H1 (cell line): ENCODE results near the gene SSR2. TPM values are rescaled to one million over a fixed set of nuclear protein-coding genes. Genes with fewer than 3 reads are reported as not detected.

Source experiments
- CTCF ChIA-PET: fragments of 300-600 bp; sonication (Branson Sonifier 250); formaldehyde crosslinking; loops from one replicate; lab custom pipeline; 2021; ENCODE audit not compliant: partially characterized antibody; lab: Charles Lee
- POLR2A ChIA-PET: fragments of 300-600 bp; sonication (Branson Sonifier 250); formaldehyde crosslinking; loops from one replicate; lab custom pipeline; 2021; ENCODE audit warnings: inconsistent platforms; ENCODE audit not compliant: partially characterized antibody; lab: Charles Lee
- DNase-seq, 2 experiments: peaks; one replicate each; pipeline versions ENCODE4 v3.0.0 to v3.0.0-alpha.2; 2010 to 2022; ENCODE audit warnings: low spot score in 2 of 2, low read depth in 1 of 2, mixed read lengths in 1 of 2
- FAIRE-seq: peaks from 2 replicates; lab custom pipeline; 2011; peaks lifted over from hg19 to GRCh38; lab: Jason Lieb, UNC
- H2AFZ ChIP-seq: 2 replicates; pipeline ENCODE4 v1.8.1; 2012; ENCODE audit warnings: low read length, inconsistent platforms
- H2AK5ac ChIP-seq: 2 replicates; pipeline ENCODE4 v1.6.1; 2013; ENCODE audit warnings: low read depth, low read length
- H2BK120ac ChIP-seq: replicated peaks from 2 replicates; pipeline ENCODE3; 2013; ENCODE audit warnings: low read depth, low read length, inconsistent platforms
- H2BK12ac ChIP-seq: 2 replicates; pipeline ENCODE4 v1.6.1; 2013; ENCODE audit warnings: low read depth, low read length
- H2BK15ac ChIP-seq: 2 replicates; pipeline ENCODE4 v1.6.1; 2013; ENCODE audit warnings: low read length
- H2BK20ac ChIP-seq: 2 replicates; pipeline ENCODE4 v1.6.1; 2013; ENCODE audit warnings: low read length
- H2BK5ac ChIP-seq: 2 replicates; pipeline ENCODE4 v1.6.1; 2013; ENCODE audit warnings: low read depth, low read length
- H3K14ac ChIP-seq: 2 replicates; pipeline ENCODE4 v1.6.1; 2013; ENCODE audit warnings: inconsistent platforms; ENCODE audit not compliant: insufficient read length
- H3K18ac ChIP-seq: 2 replicates; pipeline ENCODE4 v1.6.1; 2013; ENCODE audit warnings: low read length; ENCODE audit errors: extremely low read depth
- H3K23ac ChIP-seq: 2 replicates; pipeline ENCODE4 v1.6.1; 2013; ENCODE audit warnings: inconsistent platforms; ENCODE audit not compliant: insufficient read length
- H3K23me2 ChIP-seq: 2 replicates; pipeline ENCODE4 v1.6.1; 2013; ENCODE audit warnings: low read depth, low read length
- H3K27ac ChIP-seq: 2 replicates; pipeline ENCODE4 v1.6.1; 2011; ENCODE audit warnings: low read depth, low read length, inconsistent platforms
- H3K27me3 ChIP-seq, 4 experiments: replicated peaks in 1 of 4; 1 replicate in 1 of 4; 2 replicates in 3 of 4; pipeline versions ENCODE4 v1.6.1 to v1.8.1; 2011 to 2013; ENCODE audit warnings: low read length in 3 of 4, mild to moderate bottlenecking in 3 of 4, inconsistent platforms in 2 of 4, mixed read lengths in 2 of 4, moderate library complexity in 1 of 4; ENCODE audit not compliant: control insufficient read depth in 3 of 4, insufficient read depth in 3 of 4; ENCODE audit errors: extremely low read depth in 1 of 4
- H3K36me3 ChIP-seq, 4 experiments: 2 replicates each; pipeline versions ENCODE4 v1.6.1 to v1.8.1; 2011 to 2013; ENCODE audit warnings: mild to moderate bottlenecking in 4 of 4, low read length in 3 of 4, moderate library complexity in 2 of 4, control low read depth in 1 of 4, inconsistent platforms in 1 of 4; ENCODE audit not compliant: insufficient read depth in 4 of 4, control insufficient read depth in 2 of 4
- H3K4ac ChIP-seq: replicated peaks from 2 replicates; pipeline ENCODE3; 2013; ENCODE audit warnings: low read length, low read depth, mixed read lengths, inconsistent platforms; ENCODE audit not compliant: insufficient read length
- H3K4me1 ChIP-seq, 4 experiments: replicated peaks in 1 of 4; 1 replicate in 1 of 4; 2 replicates in 3 of 4; pipeline versions ENCODE4 v1.6.1 to v1.8.1; 2011 to 2013; ENCODE audit warnings: low read length in 3 of 4, inconsistent platforms in 2 of 4, mixed read lengths in 1 of 4; ENCODE audit not compliant: insufficient read depth in 4 of 4, control insufficient read depth in 3 of 4
- H3K4me2 ChIP-seq, 2 experiments: 2 replicates each; pipeline versions ENCODE4 v1.6.1 to v1.8.1; 2011 to 2013; ENCODE audit warnings: low read depth in 2 of 2, low read length in 2 of 2, control low read depth in 1 of 2, inconsistent platforms in 1 of 2, mild to moderate bottlenecking in 1 of 2; ENCODE audit not compliant: insufficient read depth in 1 of 2
- H3K4me3 ChIP-seq, 4 experiments: fragments of 200-600, 300-600 bp in 1 of 4; sonication (generic), shearing (Covaris generic), sonication (Bioruptor Twin) in 1 of 4; 2 replicates each; pipeline versions ENCODE4 v1.5.1 to v1.8.1; 2011 to 2016; ENCODE audit warnings: low read length in 4 of 4, low read depth in 3 of 4, control low read depth in 2 of 4, inconsistent platforms in 2 of 4, mild to moderate bottlenecking in 2 of 4, mixed read lengths in 1 of 4, moderate library complexity in 1 of 4; ENCODE audit not compliant: insufficient read depth in 2 of 4; ENCODE audit errors: extremely low read depth in 1 of 4
- H3K56ac ChIP-seq: replicated peaks from 2 replicates; pipeline ENCODE3; 2013; ENCODE audit warnings: low read depth, mild to moderate bottlenecking, mixed read lengths, low read length, inconsistent platforms; ENCODE audit not compliant: insufficient read length
- H3K79me1 ChIP-seq: 2 replicates; pipeline ENCODE4 v1.6.1; 2013; ENCODE audit warnings: low read depth, low read length, control low read depth
- H3K79me2 ChIP-seq, 2 experiments: 2 replicates each; pipeline versions ENCODE4 v1.6.1 to v1.8.1; 2012 to 2013; ENCODE audit warnings: low read length in 2 of 2, mild to moderate bottlenecking in 2 of 2, inconsistent platforms in 1 of 2; ENCODE audit not compliant: insufficient read depth in 2 of 2, control insufficient read depth in 1 of 2
- H3K9ac ChIP-seq, 4 experiments: replicated peaks in 1 of 4; 1 replicate in 1 of 4; 2 replicates in 3 of 4; pipeline versions ENCODE4 v1.6.1 to v1.8.1; 2011 to 2013; ENCODE audit warnings: low read depth in 3 of 4, low read length in 3 of 4, control low read depth in 2 of 4, mild to moderate bottlenecking in 2 of 4, moderate library complexity in 2 of 4, inconsistent platforms in 1 of 4; ENCODE audit errors: extremely low read depth in 1 of 4
- H3K9me3 ChIP-seq, 2 experiments: 2 replicates each; pipeline versions ENCODE4 v1.6.1 to v1.8.1; 2012 to 2013; ENCODE audit warnings: mild to moderate bottlenecking in 2 of 2, moderate library complexity in 2 of 2, control low read depth in 1 of 2, inconsistent platforms in 1 of 2, low read depth in 1 of 2, low read length in 1 of 2, mixed read lengths in 1 of 2; ENCODE audit not compliant: insufficient read depth in 2 of 2
- H4K20me1 ChIP-seq, 2 experiments: replicated peaks in 1 of 2; 2 replicates each; pipeline versions ENCODE3 to v1.8.1; 2011 to 2013; ENCODE audit warnings: inconsistent platforms in 2 of 2, low read length in 2 of 2, mild to moderate bottlenecking in 1 of 2; ENCODE audit not compliant: insufficient read depth in 2 of 2, control insufficient read depth in 1 of 2
- H4K5ac ChIP-seq: 2 replicates; pipeline ENCODE4 v1.6.1; 2013; ENCODE audit warnings: low read length, low read depth, mixed read lengths, inconsistent platforms; ENCODE audit not compliant: insufficient read length
- H4K8ac ChIP-seq: 2 replicates; pipeline ENCODE4 v1.8.0; 2013; ENCODE audit warnings: mild to moderate bottlenecking, moderate library complexity, low read length, inconsistent platforms; ENCODE audit not compliant: insufficient read depth; ENCODE audit errors: extremely low read depth
- H4K91ac ChIP-seq: replicated peaks from 2 replicates; pipeline ENCODE3; 2013; ENCODE audit warnings: low read length, mixed read lengths, inconsistent platforms; ENCODE audit not compliant: insufficient read length
- BRCA1 ChIP-seq: IDR thresholded peaks from 2 replicates; pipeline ENCODE4 v1.6.1; 2012; ENCODE audit warnings: low read depth, low read length, improper control_type of control experiment
- FOSL1 ChIP-seq: IDR thresholded peaks from 2 replicates; pipeline ENCODE4 v1.6.1; 2011; ENCODE audit warnings: mild to moderate bottlenecking, low read depth, low read length, moderate library complexity; ENCODE audit not compliant: insufficient read depth
- NRF1 ChIP-seq: IDR thresholded peaks from 2 replicates; pipeline ENCODE4 v1.6.1; 2011; ENCODE audit warnings: mild to moderate bottlenecking, low read depth, low read length, improper control_type of control experiment
- SIRT6 ChIP-seq: IDR thresholded peaks from one replicate; pipeline ENCODE4 v1.7.1; 2012; ENCODE audit warnings: low read length, inconsistent platforms
- SP2 ChIP-seq: IDR thresholded peaks from 2 replicates; pipeline ENCODE4 v1.6.1; 2012; ENCODE audit warnings: mild to moderate bottlenecking, low read length, inconsistent platforms
- TBP ChIP-seq: IDR thresholded peaks from 2 replicates; pipeline ENCODE4 v1.6.1; 2011; ENCODE audit warnings: low read depth, low read length, improper control_type of control experiment
- YY1 ChIP-seq: IDR thresholded peaks from 2 replicates; pipeline ENCODE4 v1.6.1; 2011; ENCODE audit warnings: low read depth, mild to moderate bottlenecking, low read length
- WGBS, 2 experiments: shearing (Covaris generic) in 1 of 2; methylation state at CpG; one replicate each; pipeline versions ENCODE4 v1.1.6 to v1.1.7; 2013 to 2015; ENCODE audit warnings: low lambda C conversion rate in 2 of 2, mixed read lengths in 2 of 2, inconsistent platforms in 1 of 2, low coverage in 1 of 2, missing lambda C conversion rate in 1 of 2; ENCODE audit not compliant: insufficient replicate concordance in 2 of 2, insufficient coverage in 1 of 2, insufficient read length in 1 of 2; ENCODE audit errors: extremely low coverage in 1 of 2, missing lambda C conversion rate in 1 of 2; 5-methylcytosine and 5-hydroxymethylcytosine counted together
- polyA plus RNA-seq, 7 experiments: library from polyadenylated mRNA; depleted of rRNA in 3 of 7; stranded (reverse) in 5 of 7; unstranded in 2 of 7; fragments of >200 nt in 5 of 7; fragments of 200-250 nt in 2 of 7; gene quantifications; 1 replicate in 5 of 7; 2 replicates in 1 of 7; 4 replicates in 1 of 7; pipeline versions ENCODE4 v1.2.1 to v1.2.3, GENCODE V29; 2011 to 2013; ENCODE audit warnings: missing spikeins in 2 of 7, mixed read lengths in 2 of 7
- total RNA-seq: library from RNA; stranded (reverse); fragmentation: NEBNext Ultra II Directional; extraction: Animal tissue kit (Norgen Biotek cat#: 25700); gene quantifications from 2 replicates; pipeline ENCODE4 v1.2.1, GENCODE V29; 2021

The SSR2 gene
- total and polyA plus RNA-seq, 2 of the 8 experiments (the other 6 are each of a cell fraction or from before 2014, with no cell fraction given), result 190 to 648 TPM

GRCh38 chr1:155967341-155968050, 53.3 kb downstream of the SSR2 start:
- Histone ChIP-seq H3K56ac (no peak overlapping the region), H3K27ac (peak overlapping the region; percentile 75), H2AFZ (no peak overlapping the region), H4K8ac (no peak overlapping the region; the same call in none of the 2 replicates), H3K4me3 (no peak overlapping the region), H3K4me2 (peak overlapping the region; percentile 9 to 34; a peak in 1 of 4 replicates), H2BK15ac (no peak overlapping the region), H3K9ac (no peak overlapping the region), H2AK5ac (peak overlapping the region; percentile 25; the same call in 1 of the 2 replicates), H3K36me3 (peaks cover 22 to 49% (median 37%) of the 10 kb centered on the region in 4 experiments), H2BK5ac (peak overlapping the region; percentile 73), H3K18ac (peak overlapping the region; percentile 83), H3K9me3 (no peaks in the 10 kb centered on the region), H3K79me1 (peaks cover 28% of the 10 kb centered on the region), H2BK120ac (no peak overlapping the region), H4K5ac (no peak overlapping the region), H2BK20ac (no peak overlapping the region), H3K79me2 (peaks cover 4 to 46% of the 10 kb centered on the region in 2 experiments; a peak in 3 of 4 replicates), H4K20me1 (peaks cover 15 to 32% of the 10 kb centered on the region in 2 experiments), H4K91ac (peak overlapping the region; percentile 92), H3K27me3 (no peaks in the 10 kb centered on the region), H3K23me2 (no peaks in the 10 kb centered on the region), H3K14ac (no peak overlapping the region), H3K4me1 (peaks cover 0 to 33% (median 17%) of the 10 kb centered on the region in 4 experiments; a peak in 6 of 7 replicates), H3K4ac (no peak overlapping the region), H2BK12ac (no peak overlapping the region; the same call in 1 of the 2 replicates), H3K23ac (no peak overlapping the region)
- POLR2A ChIA-PET, result interaction anchor here (0.7 to 16.7 kb wide), 14 partner anchors 11 to 278 kb away, joined by 3 to 282 read pairs (median 4); partner anchors contain the start of genes ARHGEF2, KHDC4, LAMTOR2 and RAB25
- DNase-seq (no peak), FAIRE-seq (no peak)
- 82% methylated on average over 12 of the region's 13 CpGs; no CpG with 5 or more reads in 1 of the 2 experiments for WGBS, 2 experiments
- TF ChIP-seq FOSL1, result no peak
- TF ChIP-seq BRCA1, result no peak
- TF ChIP-seq TBP, result no peak
- TF ChIP-seq NRF1, result no peak
- TF ChIP-seq SIRT6, result no peak
- TF ChIP-seq YY1, result no peak
- no peak for TF ChIP-seq SP2
- CTCF ChIA-PET, result interaction anchor here (0.7 to 6.7 kb wide), 21 partner anchors 10 to 266 kb away, joined by 3 to 79 read pairs (median 5); partner anchors contain the start of genes ARHGEF2, LAMTOR2, RIT1 and UBQLN4
